ENCODE data around the gene ARHGAP15.

DNA sequence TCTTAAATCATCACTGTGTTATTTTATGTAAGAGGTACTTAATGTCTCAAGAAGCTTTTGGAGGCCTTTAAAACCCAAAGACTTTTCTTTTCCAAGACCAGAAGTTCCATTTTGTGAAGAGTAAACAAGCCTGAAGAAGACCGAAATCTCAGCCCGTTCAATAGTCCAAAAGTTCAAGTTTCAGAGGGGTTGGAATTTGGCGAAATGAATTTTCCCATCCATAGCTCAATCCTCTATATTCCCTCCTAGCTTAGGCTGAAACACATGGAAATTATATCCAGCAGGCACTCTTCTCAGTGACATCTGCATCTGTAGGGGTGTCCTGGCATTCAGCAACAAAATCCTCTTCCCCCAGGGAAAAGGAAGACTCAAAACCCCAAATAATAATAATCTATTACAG, 344.6 kb downstream of the ARHGAP15 start:
- TF ChIP-seq, protein P1, sequence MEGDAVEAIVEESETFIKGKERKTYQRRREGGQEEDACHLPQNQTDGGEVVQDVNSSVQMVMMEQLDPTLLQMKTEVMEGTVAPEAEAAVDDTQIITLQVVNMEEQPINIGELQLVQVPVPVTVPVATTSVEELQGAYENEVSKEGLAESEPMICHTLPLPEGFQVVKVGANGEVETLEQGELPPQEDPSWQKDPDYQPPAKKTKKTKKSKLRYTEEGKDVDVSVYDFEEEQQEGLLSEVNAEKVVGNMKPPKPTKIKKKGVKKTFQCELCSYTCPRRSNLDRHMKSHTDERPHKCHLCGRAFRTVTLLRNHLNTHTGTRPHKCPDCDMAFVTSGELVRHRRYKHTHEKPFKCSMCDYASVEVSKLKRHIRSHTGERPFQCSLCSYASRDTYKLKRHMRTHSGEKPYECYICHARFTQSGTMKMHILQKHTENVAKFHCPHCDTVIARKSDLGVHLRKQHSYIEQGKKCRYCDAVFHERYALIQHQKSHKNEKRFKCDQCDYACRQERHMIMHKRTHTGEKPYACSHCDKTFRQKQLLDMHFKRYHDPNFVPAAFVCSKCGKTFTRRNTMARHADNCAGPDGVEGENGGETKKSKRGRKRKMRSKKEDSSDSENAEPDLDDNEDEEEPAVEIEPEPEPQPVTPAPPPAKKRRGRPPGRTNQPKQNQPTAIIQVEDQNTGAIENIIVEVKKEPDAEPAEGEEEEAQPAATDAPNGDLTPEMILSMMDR (IDR thresholded peaks at IDR 0.05): no peak
- TF ChIP-seq POLR2A (IDR thresholded peaks at IDR 0.05): no peak

Data from esophagus squamous epithelium (tissue), 4 donors.